Measurements from ENCODE around the gene SERPINA12. TPM values are rescaled to one million over a fixed set of nuclear protein-coding genes. Genes with fewer than 3 reads are reported as not detected.

The SERPINA12 gene
- polyA plus RNA-seq (not detected in 2 replicates), polyA minus RNA-seq (not detected in 2 replicates)

- Histone ChIP-seq H3K27ac (ENCODE audit: low read length) (no peak within 1 kb of the TSS), H4K20me1 (ENCODE audit: insufficient read depth) (no peaks in the 10 kb centered on the region), H3F3A (ENCODE audit: insufficient read depth, low read length, poor library complexity, severe bottlenecking) (no peaks in the 10 kb centered on the region), H3K79me2 (replicated peaks; ENCODE audit: insufficient read depth, low read length) (no peaks in the 10 kb centered on the region), H3K9me3 (ENCODE audit: low read length) (no peaks in the 10 kb centered on the region), H3K4me2 (ENCODE audit: low read length) (no peak within 1 kb of the TSS), H3K9ac (ENCODE audit: low read length) (no peak within 1 kb of the TSS), H2AFZ (ENCODE audit: low read depth, low read length) (no peak within 1 kb of the TSS), H3K27me3 (ENCODE audit: insufficient read depth, low read depth, low read length) (no peaks in the 10 kb centered on the region), H3K9me2 (ENCODE audit: insufficient read depth, low read length) (no peaks in the 10 kb centered on the region), H3K36me3 (ENCODE audit: insufficient read depth, low read length) (no peaks in the 10 kb centered on the region), H3K4me3 (ENCODE audit: low read length) (no peak within 1 kb of the TSS)
- TF ChIP-seq MXI1 (conservative IDR thresholded peaks at IDR 0.05; ENCODE audit: poor library complexity, severe bottlenecking) (no peak), RAD21 (conservative IDR thresholded peaks at IDR 0.05) (no peak), CTCF (IDR thresholded peaks at IDR 0.05; ENCODE audit: poor library complexity, severe bottlenecking) (no peak), TAF1 (IDR thresholded peaks at IDR 0.05; ENCODE audit: low read depth) (no peak), REST (IDR thresholded peaks at IDR 0.05; ENCODE audit: borderline replicate concordance) (no peak), EZH2 (IDR thresholded peaks at IDR 0.05; ENCODE audit: borderline replicate concordance, insufficient read depth, low read length, poor library complexity, severe bottlenecking) (no peak), POLR2AphosphoS5 (IDR thresholded peaks at IDR 0.05) (no peak), EP300 (conservative IDR thresholded peaks at IDR 0.05; ENCODE audit: poor library complexity, severe bottlenecking) (no peak), SMC3 (conservative IDR thresholded peaks at IDR 0.05; ENCODE audit: poor library complexity) (no peak)
Observed at GRCh38 chr14:94509356-94509755, at the start of gene SERPINA12. Gene SERPINA12, minus strand, starts transcription at chr14:94509469. Its CDS starts 11,072 bp downstream, at chr14:94498397.

- Histone ChIP-seq H3K9me3 (ENCODE audit: low read length) (no peaks in the 10 kb centered on the region), H3K9ac (ENCODE audit: low read length) (no peak overlapping the region), H3K27me3 (ENCODE audit: insufficient read depth, low read depth, low read length) (no peaks in the 10 kb centered on the region), H3K27ac (ENCODE audit: low read length) (no peak overlapping the region), H3K79me2 (replicated peaks; ENCODE audit: insufficient read depth, low read length) (no peaks in the 10 kb centered on the region), H2AFZ (ENCODE audit: low read depth, low read length) (no peak overlapping the region), H3K4me2 (ENCODE audit: low read length) (no peak overlapping the region), H3K4me3 (ENCODE audit: low read length) (no peak overlapping the region), H3K9me2 (ENCODE audit: insufficient read depth, low read length) (no peaks in the 10 kb centered on the region), H3K36me3 (ENCODE audit: insufficient read depth, low read length) (no peaks in the 10 kb centered on the region), H4K20me1 (ENCODE audit: insufficient read depth) (no peaks in the 10 kb centered on the region), H3F3A (ENCODE audit: insufficient read depth, low read length, poor library complexity, severe bottlenecking) (no peaks in the 10 kb centered on the region)
- TF ChIP-seq POLR2AphosphoS5 (IDR thresholded peaks at IDR 0.05), result no peak
- TF ChIP-seq SMC3 (conservative IDR thresholded peaks at IDR 0.05; ENCODE audit: poor library complexity), result no peak
- no peak for TF ChIP-seq CTCF (IDR thresholded peaks at IDR 0.05; ENCODE audit: poor library complexity, severe bottlenecking)
- TF ChIP-seq TAF1 (IDR thresholded peaks at IDR 0.05; ENCODE audit: low read depth), result no peak
- no peak for TF ChIP-seq REST (IDR thresholded peaks at IDR 0.05; ENCODE audit: borderline replicate concordance)
- TF ChIP-seq RAD21 (conservative IDR thresholded peaks at IDR 0.05), result no peak
- TF ChIP-seq EZH2 (IDR thresholded peaks at IDR 0.05; ENCODE audit: borderline replicate concordance, insufficient read depth, low read length, poor library complexity, severe bottlenecking), result no peak
- TF ChIP-seq EP300 (conservative IDR thresholded peaks at IDR 0.05; ENCODE audit: poor library complexity, severe bottlenecking), result no peak
- no peak for TF ChIP-seq MXI1 (conservative IDR thresholded peaks at IDR 0.05; ENCODE audit: poor library complexity, severe bottlenecking)
Observed at GRCh38 chr14:94558842-94559241, 49.6 kb upstream of the SERPINA12 start.

All from neural cell (in vitro differentiated cells).